ENCODE measurements around the gene CCNB1IP1.

- peak; percentile 39 to 96 (median 94); a peak in 5 of 6 replicates for TF ChIP-seq CTCF (IDR thresholded peaks at IDR 0.05 in 2 of 3, conservative IDR thresholded peaks at IDR 0.05 in 1 of 3; ENCODE audit: borderline replicate concordance in 1 of 3, insufficient read depth in 1 of 3, low read depth in 2 of 3, low read length in 2 of 3)
- no peak for TF ChIP-seq TCF7L2 (IDR thresholded peaks at IDR 0.05; ENCODE audit: borderline replicate concordance, extremely low read depth, insufficient read depth, insufficient read length)
- TF ChIP-seq, protein P1, sequence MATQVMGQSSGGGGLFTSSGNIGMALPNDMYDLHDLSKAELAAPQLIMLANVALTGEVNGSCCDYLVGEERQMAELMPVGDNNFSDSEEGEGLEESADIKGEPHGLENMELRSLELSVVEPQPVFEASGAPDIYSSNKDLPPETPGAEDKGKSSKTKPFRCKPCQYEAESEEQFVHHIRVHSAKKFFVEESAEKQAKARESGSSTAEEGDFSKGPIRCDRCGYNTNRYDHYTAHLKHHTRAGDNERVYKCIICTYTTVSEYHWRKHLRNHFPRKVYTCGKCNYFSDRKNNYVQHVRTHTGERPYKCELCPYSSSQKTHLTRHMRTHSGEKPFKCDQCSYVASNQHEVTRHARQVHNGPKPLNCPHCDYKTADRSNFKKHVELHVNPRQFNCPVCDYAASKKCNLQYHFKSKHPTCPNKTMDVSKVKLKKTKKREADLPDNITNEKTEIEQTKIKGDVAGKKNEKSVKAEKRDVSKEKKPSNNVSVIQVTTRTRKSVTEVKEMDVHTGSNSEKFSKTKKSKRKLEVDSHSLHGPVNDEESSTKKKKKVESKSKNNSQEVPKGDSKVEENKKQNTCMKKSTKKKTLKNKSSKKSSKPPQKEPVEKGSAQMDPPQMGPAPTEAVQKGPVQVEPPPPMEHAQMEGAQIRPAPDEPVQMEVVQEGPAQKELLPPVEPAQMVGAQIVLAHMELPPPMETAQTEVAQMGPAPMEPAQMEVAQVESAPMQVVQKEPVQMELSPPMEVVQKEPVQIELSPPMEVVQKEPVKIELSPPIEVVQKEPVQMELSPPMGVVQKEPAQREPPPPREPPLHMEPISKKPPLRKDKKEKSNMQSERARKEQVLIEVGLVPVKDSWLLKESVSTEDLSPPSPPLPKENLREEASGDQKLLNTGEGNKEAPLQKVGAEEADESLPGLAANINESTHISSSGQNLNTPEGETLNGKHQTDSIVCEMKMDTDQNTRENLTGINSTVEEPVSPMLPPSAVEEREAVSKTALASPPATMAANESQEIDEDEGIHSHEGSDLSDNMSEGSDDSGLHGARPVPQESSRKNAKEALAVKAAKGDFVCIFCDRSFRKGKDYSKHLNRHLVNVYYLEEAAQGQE (IDR thresholded peaks at IDR 0.05; ENCODE audit: low read depth), result no peak
- no peak for TF ChIP-seq JUND (IDR thresholded peaks at IDR 0.05)
- TF ChIP-seq, protein P2, sequence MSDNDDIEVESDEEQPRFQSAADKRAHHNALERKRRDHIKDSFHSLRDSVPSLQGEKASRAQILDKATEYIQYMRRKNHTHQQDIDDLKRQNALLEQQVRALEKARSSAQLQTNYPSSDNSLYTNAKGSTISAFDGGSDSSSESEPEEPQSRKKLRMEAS (IDR thresholded peaks at IDR 0.05), result 0 out of 2 replicates have a peak, but pooled peaks have one; percentile 11
- no peak for TF ChIP-seq SP1 (IDR thresholded peaks at IDR 0.05; ENCODE audit: low read depth)
- TF ChIP-seq SRF (IDR thresholded peaks at IDR 0.05; ENCODE audit: low read depth), result no peak
Observed at GRCh38 chr14:20305265-20306078, 27.6 kb downstream of the CCNB1IP1 start, which contains the start of gene TTC5.
